Glomerular visceral epithelial cell (primary cell): ENCODE measurements around the gene VCL.
"Not testable (repeated sequence)": the region's sequence is repeated elsewhere in the genome, so short reads cannot be mapped to it uniquely, and the experiment has no call there.

Source experiments
- DNase-seq: peaks from one replicate; pipeline ENCODE4 v3.0.0-alpha.2; 2016; ENCODE audit errors: extremely low spot score

Gene VCL

DNA sequence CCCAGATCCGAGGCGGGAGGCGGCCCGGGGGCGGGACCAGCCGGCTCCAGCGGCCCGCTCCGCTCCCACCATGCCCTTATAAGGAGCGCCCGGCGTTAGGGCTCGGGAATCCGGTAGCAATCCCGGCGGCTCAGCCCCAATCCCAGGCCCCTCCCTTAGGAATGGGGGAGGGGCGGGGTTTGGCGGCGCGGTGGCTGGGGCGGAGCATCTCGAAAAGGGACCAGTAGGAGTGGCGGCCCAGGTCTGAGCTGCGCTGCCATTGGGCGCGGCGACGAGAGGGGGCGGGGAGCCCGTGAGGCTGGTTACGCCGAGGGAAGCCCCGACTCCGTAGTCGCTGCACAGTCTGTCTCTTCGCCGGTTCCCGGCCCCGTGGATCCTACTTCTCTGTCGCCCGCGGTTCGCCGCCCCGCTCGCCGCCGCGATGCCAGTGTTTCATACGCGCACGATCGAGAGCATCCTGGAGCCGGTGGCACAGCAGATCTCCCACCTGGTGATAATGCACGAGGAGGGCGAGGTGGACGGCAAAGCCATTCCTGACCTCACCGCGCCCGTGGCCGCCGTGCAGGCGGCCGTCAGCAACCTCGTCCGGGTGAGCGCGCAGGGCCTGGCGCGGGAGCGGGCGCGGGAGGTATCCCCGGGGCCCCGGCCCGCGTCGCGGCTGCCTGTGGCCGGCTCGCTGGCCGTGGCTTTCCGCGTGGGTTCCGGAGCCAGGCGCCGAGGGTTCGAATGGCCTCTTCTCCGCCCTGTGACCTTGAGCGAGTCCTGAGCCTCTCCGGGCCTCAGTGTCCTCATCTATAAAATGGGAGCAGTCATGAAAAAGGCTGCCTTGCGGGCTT, at the start of gene VCL:
VCL (plus strand) TSS at position 330 of the 836 bp plus-strand sequence; CDS start at position 422, 92 bp downstream.
- DNase-seq = peak; percentile 100

DNA sequence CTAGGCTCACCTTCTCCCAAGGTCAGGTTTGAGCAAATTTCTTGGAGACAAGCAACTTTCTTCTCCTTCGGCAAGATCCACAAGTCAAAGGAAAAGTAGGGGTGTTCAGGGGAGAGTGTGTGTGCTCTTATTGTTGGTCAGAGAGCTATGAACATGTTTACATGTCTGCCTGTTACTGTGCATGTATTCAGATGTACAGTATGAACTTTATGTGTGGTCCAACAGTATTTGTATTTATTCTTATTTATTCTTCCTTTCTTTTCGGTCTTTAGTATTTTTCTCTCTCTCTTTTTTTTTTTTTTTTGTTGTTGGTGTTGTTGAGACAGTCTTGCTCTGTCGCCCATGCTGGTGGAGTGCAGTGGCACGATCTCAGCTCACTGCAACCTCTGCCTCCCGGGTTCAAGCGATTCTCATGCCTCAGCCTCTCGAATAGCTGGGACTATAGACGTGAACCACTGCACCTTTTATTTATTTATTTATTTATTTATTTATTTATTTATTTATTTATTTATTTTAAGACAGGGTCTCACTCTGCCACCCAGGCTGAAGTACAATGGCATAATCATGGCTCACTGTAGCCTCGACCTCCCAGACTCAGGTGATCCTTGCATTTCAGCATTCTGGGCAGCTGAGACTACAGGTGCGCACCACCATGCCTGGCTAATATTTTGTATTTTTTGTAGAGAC, 48.8 kb upstream of the VCL start:
- DNase-seq = no peak

DNA sequence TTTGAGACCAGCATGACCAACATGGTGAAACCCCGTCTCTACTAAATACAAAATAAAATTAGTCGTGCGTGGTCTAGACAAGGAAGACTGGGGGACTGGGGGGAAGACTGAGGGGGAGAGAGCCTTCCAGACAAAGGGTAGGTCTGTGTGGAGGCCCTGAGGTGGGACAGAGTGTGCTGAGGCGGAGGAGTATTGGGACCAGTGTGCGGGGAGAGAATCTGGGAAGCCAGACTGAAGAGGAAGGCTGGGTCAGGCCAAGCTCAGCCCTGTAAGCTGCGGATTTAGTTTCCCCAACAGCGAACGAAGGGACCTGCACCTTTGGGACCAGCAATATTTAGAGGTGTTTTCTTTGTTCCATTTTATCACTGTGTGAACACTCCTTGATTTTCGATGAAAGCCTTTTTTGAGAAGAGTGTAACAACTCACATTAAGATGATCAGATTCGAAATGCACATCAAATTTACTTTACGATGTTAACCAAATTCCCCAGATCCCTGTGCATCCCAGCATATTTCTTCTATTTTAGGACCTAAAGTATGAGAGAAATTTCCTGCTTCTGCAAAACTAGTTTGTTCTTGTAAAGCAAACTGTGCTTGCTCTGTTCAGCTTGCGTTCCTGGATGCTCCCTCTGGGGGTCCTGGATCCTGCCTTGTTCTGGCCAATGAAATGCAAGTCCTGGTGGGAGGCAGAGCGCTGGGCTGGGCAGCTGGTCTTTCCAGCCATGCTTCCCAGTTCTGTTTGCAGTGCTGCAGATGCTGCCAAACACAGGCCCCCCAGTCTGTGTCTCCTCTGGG, 47.6 kb upstream of the VCL start:
- no peak for DNase-seq

DNA sequence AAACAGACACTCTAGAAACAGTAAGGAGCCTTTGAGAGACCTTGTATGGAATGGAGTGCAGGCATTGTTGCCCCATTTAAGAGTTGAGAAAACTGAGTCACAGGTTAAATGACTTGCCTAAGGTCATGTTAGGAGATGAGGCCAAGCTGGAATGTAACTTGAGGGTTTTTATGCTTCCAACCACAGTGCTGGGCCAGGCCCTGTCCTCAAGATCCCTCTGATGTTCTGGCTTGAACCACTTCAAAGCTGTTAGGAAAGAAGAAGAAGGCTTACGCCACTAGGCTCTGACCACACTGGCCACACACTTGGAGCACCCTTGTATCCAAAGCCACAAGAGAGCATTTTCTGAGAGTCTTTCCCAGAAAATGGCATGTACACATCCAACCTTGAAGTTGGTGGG, 44.3 kb upstream of the VCL start:
- peak; percentile 56 for DNase-seq

DNA sequence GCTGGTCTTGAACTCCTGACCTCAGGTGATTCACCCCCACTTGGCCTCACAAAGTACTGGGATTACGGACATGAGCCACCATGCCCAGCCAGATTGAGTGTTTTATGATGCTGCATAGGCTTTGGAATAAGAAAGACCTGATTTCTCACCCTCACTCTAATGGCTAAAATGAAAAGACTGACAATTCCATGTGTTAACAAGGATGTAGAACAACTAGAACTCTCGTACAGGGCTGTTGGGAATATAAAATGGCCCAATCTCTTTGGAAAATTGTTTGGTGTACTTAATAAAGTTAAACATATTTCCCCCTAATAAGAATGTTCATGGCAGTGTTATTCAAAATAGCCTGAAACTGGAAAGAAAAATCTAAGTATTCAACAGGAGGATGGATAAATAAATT, 43.2 kb upstream of the VCL start:
- DNase-seq = no peak

DNA sequence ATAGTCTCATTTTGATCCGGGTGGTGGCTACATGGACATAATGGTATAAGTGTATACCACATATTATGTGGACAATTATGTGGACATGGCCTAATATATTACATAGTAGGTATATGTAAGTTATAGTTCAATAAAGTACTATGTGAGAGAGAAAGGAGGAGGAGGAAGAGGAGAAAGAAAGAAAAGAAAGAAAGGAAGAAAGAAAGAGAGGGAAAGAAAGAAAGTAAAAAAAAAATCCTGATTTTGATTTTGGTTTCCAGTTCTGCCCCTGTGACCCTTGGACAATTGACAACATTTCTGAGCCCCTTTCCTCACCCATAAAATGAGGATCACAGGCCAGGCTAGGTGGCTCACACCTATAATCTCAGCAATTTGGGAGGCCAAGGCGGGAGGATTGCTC, 42.2 kb upstream of the VCL start:
- no peak for DNase-seq

DNA sequence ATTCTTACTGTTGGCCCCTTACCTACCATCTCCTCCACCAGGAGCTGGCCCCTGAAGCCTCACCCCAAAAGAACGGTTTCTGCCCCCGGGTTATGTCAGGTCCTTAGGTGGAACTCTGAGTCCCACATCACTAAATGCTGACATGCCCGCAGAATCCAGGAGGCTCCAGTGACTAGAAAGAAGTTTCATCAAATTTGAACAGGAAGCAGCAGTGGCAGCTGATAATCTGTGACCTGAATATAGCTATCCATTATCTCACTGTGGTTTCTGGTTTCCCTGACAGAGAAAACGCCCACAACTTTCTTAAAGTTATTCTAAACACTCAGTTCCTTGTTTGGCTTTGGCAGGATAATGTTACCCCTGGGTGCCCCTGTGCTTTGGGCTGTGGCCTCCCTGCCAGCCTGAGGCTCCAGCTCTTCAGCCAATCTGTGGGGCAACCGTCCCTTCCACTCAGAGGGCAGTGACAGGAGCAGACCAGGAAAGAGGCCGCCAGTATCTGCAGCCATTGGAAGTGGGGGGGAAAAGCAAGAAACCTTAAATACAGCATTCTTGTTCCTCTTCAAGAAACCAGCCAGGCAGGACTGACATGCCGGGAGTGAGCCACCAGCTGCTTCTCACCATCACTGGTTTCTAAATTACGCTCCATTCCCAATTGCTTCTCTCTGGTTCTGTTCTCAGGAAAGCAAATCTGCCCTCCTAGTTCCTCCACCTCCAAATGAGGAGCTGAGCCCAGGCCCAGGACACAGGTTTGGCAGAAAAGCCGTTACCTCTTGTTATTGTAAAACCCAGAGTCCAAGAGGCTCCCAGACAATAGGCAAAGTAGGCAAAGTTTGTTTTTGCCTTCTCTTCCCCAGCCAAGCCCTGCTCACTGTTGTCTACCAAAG, 41.2 kb upstream of the VCL start:
- DNase-seq = peak; percentile 78

DNA sequence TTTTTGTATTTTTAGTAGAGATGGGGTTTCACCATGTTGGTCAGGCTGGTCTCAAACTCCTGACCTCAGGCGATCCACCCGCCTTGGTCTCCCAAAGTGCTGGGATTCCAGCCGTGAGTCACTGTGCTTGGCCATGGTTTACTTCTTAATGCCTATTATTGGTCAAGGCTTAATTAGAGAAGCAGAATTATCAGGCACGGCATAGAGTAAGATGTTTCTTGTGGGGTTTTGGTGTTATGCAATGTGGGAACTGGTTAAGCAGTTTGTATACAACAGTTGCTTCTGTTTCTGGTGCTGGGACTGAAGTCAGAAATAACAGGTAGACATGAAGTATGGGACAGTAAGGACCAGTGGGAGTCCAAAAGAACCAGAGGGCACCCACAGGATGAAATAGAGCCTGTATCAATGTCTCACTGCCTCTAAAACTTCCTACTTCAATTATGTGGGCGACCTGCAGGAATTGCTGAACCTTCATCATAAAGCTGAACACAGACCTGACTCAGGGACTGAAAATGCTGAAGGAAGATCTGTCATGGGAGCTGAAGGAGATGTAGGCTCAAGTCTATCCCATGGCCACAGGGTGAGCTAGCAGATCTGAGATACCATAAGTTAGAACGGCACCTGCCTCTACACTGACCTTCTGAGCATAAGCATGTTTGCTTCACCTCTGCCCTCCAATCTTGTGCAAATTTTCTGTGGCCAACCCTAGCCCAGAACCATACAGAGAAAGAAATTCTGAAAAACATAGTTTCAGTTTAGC, 38.3 kb upstream of the VCL start:
- no peak for DNase-seq

DNA sequence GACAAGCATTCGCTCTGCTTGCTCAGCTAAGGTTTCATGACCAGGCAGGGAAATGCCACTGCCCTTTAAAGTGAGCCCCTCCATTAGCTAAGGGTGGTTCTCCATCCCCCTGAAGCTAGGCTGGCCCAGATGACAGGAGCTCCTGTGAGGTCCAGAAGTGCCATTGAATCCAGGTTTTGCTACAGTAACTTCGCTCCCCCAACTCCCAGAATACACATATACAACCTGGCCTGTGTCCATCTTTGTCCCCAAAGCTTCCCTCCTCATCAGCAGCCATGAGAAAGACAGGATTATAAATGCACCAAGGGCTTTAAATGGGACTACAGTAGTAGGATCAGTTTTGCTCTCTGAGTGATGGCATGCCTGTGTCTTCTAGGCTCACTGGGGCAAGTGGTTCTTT, 35.5 kb upstream of the VCL start:
- no peak for DNase-seq

DNA sequence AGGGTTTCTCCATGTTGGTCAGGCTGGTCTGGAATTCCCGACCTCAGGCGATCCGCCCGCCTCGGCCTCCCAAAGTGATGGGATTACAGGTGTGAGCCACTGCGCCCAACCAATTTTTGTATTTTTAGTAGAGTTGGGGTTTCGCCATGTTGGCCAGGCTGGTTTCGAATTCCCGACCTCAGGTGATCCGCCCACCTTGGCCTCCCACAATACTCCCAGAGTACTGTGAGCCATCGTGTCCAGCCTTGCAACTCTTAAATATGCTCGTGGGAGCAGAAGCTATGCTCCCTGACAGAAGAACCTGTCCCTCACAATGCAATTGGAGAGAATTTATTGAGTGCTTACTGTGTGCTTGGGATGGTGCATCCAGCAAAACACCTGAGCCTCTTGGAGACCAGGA, 34.4 kb upstream of the VCL start:
- DNase-seq = not testable (repeated sequence)

DNA sequence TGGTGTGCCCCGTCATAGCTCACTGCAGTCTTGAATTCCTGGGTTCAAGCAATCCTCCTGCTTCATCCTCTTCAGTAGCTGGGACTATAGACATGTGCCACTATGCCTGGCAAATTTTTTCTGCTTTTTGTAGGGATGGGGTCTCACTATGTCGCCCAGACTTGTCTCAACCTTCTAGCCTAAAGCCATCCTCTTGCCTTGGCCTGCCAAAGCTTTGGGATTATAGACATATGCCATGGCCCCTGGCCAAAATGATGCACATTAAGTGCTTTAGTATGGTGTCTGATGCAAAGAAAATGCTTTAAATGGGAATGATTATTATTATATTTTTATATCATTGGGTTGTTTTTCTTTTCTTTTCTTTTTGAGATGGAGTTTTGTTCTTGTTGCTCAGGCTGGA, 33.2 kb upstream of the VCL start:
- DNase-seq = no peak

DNA sequence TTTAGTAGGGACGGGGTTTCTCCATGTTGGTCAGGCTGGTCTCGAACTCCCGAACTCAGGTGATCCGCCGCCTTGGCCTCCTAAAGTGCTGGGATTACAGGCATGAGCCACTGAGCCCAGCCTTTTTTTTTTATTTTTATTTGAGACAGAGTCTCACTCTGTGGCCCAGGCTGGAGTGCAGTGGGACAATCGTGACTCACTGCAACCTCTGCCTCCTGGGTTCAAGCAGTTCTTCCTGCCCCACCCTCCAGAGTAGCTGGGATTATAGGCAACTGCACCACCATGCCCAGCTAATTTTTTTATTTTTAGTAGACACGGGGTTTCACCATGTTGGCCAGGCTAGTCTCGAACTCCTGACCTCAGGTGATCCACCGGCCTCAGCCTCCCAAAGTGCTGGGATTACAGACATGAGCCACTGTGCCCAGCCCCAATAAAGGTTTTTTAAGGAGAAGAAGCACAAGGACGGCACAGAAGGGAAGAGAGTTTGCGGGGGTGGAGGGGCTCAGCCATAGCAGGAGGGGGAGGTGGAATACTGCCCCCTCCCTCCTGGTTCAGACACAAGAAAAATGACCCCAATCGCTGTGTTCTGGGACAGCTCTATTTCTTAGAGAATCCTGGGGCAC, 32.5 kb upstream of the VCL start:
- not testable (repeated sequence) for DNase-seq

DNA sequence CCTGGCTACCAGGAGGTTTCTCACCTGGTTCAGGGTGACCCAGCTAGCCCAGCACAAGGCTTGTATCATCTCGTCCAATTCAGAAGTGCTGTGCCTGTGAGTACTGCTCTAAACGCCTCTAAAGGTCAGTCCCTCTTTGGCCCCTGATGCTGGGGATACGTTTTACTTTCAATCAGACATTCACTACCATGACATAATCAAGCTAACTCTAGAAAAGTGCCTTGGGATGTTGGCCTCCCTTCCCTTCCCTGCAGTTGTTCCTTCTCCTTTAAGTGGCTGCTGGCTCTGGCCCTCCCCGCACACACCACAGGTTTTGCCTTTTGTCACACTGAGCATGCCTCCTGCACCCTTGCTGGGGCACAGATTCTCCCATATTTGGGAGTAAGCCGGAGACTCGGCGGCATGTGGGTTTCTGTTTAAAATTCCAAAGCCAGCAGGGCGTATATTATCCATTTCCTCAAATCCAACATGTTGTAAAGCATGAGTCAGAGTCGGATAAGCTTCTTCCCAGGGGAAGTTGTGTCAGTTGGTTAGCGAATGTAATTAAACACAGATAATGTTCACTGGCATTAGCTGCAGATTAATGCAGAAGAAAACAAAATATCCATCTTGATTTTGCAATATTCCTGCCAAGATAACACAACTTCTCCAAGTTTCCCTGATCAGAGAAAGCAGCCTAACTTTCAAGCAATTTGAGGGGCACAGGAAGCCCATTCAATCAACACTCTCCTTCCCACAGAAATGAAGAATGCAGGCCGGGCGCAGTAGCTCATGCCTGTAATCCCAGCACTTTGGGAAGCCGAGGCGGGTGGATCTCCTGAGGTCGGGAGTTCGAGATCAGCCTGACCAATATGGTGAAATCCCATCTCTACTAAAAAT, 31.8 kb upstream of the VCL start:
- DNase-seq = peak; percentile 98

DNA sequence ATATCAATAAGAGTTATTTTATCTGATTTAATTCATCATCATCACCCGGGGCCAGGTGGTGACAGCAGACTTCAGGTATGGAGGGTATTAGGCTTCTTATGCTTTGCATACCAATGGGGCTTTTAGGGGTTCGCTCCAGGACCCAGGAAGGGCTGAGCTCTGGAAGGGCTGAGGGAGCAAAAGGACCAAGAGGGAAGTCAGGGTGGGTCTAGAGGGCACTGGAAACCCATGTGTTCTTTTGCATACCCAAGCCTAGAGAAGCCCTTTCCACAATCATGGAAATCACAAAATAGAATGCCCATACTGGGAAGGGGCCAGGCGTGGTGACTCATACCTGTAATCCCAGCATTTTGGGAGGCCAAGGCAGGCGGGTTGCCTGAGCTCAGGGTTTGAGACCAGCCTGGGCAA, 30.9 kb upstream of the VCL start:
- DNase-seq = no peak

DNA sequence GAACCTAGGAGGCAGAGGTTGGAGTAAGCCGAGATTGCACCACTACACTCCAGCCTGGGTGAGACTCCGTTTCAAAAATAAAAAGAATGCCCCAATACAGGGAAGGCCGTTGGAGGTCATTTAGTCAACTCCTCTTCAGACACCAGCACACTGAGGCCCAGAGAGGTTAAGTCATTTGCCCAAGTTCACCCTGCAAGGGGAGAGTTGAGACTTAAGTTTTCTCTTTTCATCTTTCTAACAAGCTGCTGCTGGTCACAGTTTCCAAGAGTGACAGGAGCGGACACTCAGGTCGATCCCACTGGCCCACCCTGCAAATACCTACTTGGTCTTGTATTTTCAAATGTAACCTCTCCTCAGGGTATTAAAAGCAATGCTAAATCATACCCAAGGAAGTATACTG, 30.4 kb upstream of the VCL start:
- no peak for DNase-seq

DNA sequence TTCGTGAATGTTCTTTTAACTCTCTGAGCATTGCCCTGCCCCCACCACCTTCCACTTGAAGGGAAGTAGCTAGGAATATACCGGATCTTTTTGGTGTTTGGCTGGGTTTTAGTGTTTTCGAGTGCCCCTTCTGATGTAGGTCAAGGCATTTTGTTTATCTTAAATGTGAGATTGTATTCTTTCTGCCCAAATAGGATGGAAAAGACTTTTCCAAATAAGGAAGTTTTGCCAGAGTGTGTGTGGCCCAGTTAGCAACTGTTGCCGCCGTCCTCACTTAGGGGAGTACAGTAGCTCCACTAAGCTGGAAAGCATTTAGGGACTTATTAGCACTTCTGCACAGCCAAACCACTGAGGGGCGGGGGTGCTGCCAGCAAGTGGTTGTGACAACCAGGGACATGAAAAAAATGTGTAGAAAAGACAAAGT, 29.8 kb upstream of the VCL start:
- no peak for DNase-seq

DNA sequence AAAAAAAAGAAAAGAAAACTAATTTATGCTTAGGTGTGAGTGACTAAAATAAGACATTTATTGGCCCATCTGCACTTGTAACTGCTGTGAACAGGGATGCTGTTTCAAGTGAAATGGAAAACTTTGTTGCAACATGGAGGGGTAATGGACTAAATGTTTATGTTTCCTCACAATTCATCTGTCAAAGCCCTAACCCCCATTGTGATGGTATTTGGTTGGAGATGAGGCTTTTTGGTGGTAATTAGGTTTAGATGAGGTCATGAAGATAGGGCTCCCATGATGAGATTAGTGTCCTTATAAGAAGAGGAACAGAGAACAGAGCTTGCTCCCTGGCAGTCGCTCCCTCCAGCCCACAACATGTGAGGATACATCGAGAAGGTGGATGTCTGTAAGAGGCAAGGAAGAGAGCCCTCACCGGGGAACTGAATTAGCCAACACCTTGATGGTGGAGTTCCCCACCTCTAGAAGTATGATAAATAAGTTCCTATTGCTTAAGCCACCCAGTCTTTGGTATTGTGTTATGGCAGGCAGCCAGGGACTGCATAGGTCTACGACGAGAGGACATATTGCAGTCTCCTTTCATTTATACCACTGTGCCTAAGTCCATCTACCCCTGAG, 28.6 kb upstream of the VCL start:
- DNase-seq = no peak

DNA sequence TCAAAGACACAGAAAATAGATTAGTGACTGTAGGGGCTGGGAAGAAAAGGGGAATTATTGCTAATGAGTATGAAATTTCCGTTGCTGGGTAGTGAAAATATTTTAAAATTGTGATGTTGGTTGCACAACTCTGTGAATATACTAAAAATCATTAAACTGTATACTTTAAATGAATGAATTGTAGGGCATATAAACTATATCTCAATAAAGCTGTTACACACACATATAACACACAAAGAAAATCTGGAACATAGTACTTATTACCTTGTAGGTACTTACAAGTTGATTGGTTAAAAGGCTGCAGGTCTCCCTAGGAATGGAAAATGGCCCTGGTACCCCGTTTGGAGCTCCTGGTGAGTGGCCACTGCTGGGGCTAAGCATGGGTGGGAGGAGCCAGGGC, 27.1 kb upstream of the VCL start:
- no peak for DNase-seq
